C4-2B (cell line): ENCODE measurements around the gene METTL3.

ENCODE experiments used
- ZFX ChIP-seq: fragments of 450-650 bp; IDR thresholded peaks from 2 replicates; pipeline ENCODE4 v1.6.1; 2017
- TF ChIP-seq, protein P1 (sequence below): fragments of 450-650 bp; conservative IDR thresholded peaks from 2 replicates; pipeline ENCODE4 v1.5.1; 2017; ENCODE audit warnings: mild to moderate bottlenecking

GRCh38 chr14:21510735-21511657, at the start of gene METTL3:
- TF ChIP-seq, protein P1, sequence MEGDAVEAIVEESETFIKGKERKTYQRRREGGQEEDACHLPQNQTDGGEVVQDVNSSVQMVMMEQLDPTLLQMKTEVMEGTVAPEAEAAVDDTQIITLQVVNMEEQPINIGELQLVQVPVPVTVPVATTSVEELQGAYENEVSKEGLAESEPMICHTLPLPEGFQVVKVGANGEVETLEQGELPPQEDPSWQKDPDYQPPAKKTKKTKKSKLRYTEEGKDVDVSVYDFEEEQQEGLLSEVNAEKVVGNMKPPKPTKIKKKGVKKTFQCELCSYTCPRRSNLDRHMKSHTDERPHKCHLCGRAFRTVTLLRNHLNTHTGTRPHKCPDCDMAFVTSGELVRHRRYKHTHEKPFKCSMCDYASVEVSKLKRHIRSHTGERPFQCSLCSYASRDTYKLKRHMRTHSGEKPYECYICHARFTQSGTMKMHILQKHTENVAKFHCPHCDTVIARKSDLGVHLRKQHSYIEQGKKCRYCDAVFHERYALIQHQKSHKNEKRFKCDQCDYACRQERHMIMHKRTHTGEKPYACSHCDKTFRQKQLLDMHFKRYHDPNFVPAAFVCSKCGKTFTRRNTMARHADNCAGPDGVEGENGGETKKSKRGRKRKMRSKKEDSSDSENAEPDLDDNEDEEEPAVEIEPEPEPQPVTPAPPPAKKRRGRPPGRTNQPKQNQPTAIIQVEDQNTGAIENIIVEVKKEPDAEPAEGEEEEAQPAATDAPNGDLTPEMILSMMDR: no peak
- TF ChIP-seq ZFX: peak; percentile 65
